Measurements from ENCODE around the gene ADGRD1. TPM values are rescaled to one million over a fixed set of nuclear protein-coding genes. Genes with fewer than 3 reads are reported as not detected.
A peak's percentile ranks its signal among the peaks of the same experiment; 100 is the strongest.
"Not testable (repeated sequence)": the region's sequence is repeated elsewhere in the genome, so short reads cannot be mapped to it uniquely, and the experiment has no call there.

ADGRD1 gene
- total and polyA plus RNA-seq, 8 donors: 25.6 to 167 (median 33.4) TPM

DNA sequence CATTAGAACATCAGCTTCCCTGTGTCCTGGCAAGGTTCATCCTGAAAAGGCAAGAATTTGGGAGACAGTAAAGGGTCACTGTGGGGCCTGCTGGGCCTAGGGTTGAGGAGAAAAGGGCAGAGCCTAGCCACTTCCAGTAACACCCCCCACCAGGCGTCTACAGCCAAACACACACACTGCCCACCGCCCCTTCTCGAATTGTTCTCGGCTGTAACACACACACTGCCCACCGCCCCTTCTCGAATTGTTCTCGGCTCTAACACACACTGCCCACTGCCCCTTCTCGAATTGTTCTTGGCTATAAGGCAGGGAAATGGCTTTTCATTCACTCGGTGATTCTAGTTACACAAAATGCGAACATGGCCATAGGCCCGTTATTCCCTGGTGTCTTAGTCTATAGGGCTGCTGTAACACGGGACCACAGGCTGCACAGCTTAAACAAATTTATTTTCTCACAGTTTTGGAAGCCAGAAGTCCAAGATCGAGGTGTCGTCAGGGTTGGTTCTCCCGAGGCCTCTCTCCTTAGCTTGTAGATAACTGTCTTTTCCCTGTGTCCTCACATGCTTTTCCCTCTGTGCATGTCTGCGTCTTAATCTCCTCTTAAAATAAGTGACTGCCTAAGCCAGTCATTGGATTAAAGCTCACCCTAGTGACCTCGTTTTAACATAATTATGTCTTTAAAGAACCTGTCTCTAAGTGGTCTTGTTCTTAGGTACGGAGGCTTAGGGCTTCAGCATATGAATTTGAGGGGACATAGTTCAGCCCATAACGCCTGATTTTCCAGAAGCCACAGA lies 171.0 kb downstream of the ADGRD1 start:
- intact Hi-C loops (cut with DNase I): no loop called here
- peaks cover 0 to 10% of the 10 kb centered on the region in 2 donors for H3K36me3 ChIP-seq
- DNase-seq (no peak), ATAC-seq (no peak)
- H3K4me1 ChIP-seq: no peaks in the 10 kb centered on the region
- H3K9me3 ChIP-seq: no peaks in the 10 kb centered on the region
- no peaks in the 10 kb centered on the region for H3K27me3 ChIP-seq
- H3K4me3 ChIP-seq: no peak overlapping the region
- TF ChIP-seq CTCF (IDR thresholded peaks at IDR 0.05): no peak
- H3K27ac ChIP-seq: no peak overlapping the region

- no peaks in the 10 kb centered on the region for H3K27me3 ChIP-seq
- no peaks in the 10 kb centered on the region for H3K4me1 ChIP-seq
- H3K9me3 ChIP-seq: no peaks in the 10 kb centered on the region
- DNase-seq (no peak), ATAC-seq (no peak)
- intact Hi-C loops (cut with DNase I): no loop called here
- H3K36me3 ChIP-seq: no peaks in the 10 kb centered on the region
- H3K27ac ChIP-seq: no peak overlapping the region
- TF ChIP-seq CTCF (IDR thresholded peaks at IDR 0.05): no peak
- H3K4me3 ChIP-seq: no peak overlapping the region
Observed at GRCh38 chr12:131126662-131127173, 173.0 kb downstream of the ADGRD1 start.

DNA sequence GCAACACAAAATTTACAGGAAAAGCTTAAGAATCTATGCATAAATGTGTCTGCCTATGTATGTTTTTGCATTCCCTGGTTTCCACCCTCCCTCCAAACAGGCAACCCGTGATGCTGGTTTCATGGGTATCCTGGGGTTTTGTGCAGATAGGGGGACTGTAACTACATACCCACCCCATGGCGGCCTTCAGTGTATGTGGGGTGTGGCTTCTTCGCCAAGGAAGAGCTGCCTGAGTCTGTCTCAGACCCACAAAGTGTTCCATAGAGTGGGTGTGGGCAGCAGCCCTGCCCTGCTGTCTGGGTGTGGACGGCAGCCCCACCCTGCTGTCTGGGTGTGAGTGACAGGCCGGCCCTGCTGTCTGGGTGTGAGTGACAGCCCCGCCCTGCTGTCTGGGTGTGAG lies 174.8 kb downstream of the ADGRD1 start:
- Histone ChIP-seq H3K36me3 (no peaks in the 10 kb centered on the region), H3K9me3 (no peaks in the 10 kb centered on the region), H3K27ac (no peak overlapping the region), H3K27me3 (no peaks in the 10 kb centered on the region), H3K4me3 (no peak overlapping the region), H3K4me1 (no peaks in the 10 kb centered on the region)
- DNase-seq (no peak), ATAC-seq (no peak)
- intact Hi-C loops (cut with DNase I): no loop called here
- TF ChIP-seq CTCF (IDR thresholded peaks at IDR 0.05): no peak

DNA sequence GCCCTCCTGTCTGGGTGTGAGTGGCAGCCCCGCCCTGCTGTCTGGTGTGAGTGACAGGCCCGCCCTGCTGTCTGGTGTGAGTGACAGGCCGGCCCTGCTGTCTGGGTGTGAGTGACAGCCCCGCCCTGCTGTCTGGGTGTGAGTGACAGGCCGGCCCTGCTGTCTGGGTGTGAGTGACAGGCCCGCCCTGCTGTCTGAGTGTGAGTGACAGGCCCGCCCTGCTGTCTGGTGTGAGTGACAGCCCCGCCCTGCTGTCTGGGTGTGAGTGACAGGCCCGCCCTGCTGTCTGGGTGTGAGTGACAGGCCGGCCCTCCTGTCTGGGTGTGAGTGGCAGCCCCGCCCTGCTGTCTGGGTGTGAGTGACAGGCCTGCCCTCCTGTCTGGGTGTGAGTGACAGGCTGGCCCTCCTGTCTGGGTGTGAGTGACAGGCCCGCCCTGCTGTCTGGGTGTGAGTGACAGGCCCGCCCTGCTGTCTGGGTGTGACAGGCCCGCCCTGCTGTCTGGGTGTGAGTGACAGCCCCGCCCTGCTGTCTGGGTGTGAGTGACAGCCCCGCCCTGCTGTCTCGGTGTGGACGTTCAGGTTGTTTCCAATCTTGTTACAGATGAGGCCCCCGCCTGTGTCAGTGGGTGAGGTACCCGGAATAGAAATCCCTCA lies 175.4 kb downstream of the ADGRD1 start:
- ATAC-seq; H3K36me3 ChIP-seq; H3K4me1 ChIP-seq; H3K27ac ChIP-seq; DNase-seq; H3K9me3 ChIP-seq; H3K27me3 ChIP-seq; intact Hi-C loops (cut with DNase I); H3K4me3 ChIP-seq: not testable (repeated sequence)

- Histone ChIP-seq H3K9me3 (no peaks in the 10 kb centered on the region), H3K4me3 (no peak overlapping the region), H3K27me3 (no peaks in the 10 kb centered on the region), H3K4me1 (no peaks in the 10 kb centered on the region), H3K27ac (no peak overlapping the region), H3K36me3 (no peaks in the 10 kb centered on the region)
- intact Hi-C loops (cut with DNase I): loop anchor here in 1 of 2 donors (10.0 kb wide), 1 partner anchor 215 kb away; no protein-coding TSS in a partner anchor
- DNase-seq (peak in 1 of 4 donors; percentile 21), ATAC-seq (no peak)
- no peak for TF ChIP-seq CTCF (IDR thresholded peaks at IDR 0.05)
Observed at GRCh38 chr12:131129839-131130238, 176.1 kb downstream of the ADGRD1 start.

Data from left lung (tissue), 10 donors.